ENCODE measurements around the gene CROCC.

The CROCC gene

GRCh38 chr1:16986560-16986959, 64.8 kb downstream of the CROCC start:
- no peak for DNase-seq (ENCODE audit: low read depth)

DNA sequence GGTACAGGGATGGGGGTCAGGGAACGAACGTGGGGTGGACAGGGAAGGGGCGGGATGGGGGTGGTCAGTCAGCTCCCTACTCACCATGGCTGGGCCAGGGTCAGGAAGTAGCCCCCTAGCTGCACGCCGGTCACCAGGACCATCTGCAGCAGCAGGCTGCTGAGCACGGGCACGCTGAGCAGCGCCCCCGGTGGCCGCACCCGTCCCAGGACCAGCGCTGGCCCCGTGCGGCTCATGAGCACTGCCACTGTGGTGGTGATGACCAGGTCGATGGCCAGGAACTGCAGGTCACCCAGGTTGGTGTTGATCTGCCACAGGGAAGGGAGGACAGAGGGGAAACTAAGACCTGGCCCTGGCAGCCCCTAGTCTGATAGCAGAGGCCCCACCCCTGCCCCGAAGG, 65.2 kb downstream of the CROCC start:
- DNase-seq (ENCODE audit: low read depth): no peak

DNA sequence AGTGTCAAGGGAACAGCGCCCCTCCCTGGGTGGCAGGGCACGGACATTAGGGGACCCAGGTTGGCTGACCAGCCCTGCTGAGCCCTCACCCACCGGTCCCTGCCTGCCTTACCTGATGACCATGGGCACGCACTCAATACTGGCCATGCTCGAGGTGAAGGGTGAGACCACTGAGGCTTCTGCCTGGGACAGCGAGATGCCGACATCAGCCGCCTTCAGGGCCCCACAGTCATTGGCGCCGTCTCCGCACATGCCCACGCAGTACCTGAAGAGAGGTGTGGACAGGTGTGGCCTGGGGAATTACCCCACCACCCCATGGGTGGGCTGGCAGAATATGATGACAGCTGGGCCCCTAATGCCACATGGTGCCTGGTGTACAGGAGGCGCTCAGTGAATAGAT, 66.5 kb downstream of the CROCC start:
- no peak for DNase-seq (ENCODE audit: low read depth)

DNA sequence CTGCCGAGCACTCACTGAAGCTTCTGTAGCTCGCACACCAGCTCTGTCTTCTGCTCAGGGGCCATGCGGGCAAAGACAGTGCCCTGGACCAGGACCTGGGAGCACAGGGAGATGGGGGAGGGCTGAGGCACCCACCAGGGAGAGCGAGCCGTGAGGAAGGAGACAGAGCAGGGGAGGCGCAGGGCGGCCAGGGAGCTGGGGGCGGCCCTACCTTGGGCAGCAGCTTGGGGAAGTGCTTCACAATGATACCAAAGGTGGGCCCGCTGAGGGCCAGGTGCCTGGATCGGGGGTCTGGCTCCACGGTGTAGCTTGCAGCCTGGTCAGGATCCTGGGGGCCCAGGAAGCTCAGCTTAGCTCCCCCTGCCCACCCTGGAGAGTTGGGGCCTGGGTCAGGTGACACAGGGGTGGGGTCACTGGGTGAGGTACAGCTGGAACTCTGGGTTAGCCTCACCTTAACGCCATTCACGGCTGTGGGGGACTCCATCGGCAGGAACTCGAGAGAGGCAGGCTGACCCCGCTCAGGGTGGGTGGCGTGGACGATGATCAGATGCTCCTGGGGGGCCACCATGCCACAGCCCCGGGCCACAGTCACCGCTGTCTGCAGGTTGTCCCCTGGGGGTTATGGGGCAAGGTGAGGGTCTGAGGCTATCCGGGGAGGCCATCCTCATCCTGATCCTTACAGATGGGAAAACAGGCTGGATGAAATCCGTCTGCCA, 68.1 kb downstream of the CROCC start:
- DNase-seq (ENCODE audit: low read depth): no peak

DNA sequence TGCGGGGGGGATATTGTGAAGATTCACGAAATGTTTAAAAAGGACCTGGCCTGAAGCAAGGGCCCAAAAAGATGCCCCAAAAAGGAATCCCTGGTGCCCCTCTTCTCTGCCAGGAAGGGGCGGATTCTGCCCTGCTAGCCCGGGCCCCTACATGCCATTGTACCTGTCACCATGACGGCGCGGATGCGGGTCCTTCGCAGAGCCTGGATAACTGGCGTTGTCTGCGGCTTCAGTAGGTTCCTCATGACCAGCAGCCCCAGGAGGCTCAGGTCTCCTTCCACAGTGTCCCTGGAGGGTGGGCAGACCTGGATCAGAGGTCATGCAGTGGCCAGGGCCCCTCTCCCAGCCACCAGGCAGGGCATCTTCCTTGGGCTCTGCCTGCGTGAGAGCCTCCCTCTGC, 69.8 kb downstream of the CROCC start:
- no peak for DNase-seq (ENCODE audit: low read depth)

DNA sequence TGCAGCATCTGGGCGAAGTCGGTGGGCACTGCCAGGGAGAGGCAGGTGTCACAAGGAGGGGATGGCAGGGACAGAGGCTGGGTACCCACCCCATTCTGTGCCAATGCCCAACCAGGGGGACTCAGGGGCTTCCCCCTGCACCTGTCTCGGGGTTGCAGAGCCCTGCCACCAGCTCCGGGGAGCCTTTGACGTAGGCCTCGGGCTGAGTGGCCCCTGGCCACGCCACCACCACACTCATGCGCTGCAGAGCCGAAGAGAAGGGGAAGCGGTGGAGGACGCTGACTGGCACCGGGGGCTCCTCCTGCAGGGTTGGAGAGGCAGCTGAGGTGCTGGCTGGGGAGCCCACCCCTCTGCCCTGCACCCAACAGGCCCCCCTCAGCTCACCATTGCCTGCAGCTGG, 70.4 kb downstream of the CROCC start:
- DNase-seq (ENCODE audit: low read depth): no peak

DNA sequence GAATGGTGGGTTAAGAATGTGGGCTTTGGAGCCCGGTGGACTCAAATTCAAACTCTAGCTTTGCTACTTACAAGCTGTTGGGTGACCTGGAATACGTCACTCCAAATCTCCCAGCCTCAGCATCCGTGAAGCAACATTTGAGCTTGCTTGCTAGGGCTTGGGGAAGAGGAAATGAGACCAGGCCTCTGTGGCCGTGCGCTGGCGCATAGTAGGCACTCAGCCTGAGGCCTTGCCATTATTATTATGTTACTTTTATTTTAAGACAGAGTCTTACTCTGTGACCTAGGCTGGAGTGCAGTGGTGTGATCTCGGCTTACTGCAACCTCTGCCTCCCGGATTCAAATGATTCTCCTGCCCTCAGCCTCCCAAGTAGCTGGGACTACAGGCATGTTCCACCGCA, 70.9 kb downstream of the CROCC start:
- no peak for DNase-seq (ENCODE audit: low read depth)

DNA sequence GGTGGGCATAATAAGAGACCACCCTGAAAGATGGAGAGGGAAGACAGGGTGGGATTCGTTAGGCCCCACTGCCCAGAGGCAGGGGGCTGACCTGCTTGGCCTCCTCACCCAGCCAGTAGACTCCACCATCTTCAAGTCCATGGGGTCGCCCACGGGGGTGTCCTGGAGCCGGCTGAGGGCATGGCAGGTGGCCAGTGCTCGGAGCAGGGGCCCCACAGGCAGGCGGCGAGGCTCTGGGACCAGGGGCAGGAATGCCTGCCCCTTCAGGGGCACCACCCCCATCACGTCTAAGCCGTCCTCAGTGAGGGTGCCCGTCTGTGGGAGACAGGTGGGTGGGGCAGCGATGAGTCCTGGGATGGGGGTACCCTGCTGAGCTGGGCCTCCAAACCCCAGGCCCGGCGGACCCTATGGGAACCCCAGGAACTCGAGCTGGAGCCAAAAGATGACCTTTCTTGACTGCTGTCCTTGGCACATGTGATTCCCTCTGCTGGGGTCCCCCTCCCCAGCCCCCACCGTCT, 71.8 kb downstream of the CROCC start:
- no peak for DNase-seq (ENCODE audit: low read depth)

DNA sequence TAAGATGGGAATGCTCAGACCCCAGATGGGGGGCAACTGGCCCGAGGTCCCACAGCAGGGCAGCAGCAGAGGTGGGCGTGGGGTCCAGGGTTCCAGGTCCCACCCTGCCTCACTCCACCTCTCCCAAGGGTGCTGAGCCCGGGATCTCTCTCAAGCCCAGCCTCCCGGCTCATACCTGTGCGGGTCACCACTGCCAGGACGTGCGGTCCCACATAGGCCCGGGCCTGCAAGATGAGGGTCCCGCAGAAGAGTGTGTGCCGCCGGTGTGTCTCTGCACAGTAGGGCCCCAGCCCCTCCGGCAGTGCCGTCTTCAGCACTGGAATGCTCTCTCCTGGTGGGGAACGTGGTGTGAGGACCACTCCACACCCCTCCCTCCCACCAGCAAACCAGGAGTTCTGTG, 75.1 kb downstream of the CROCC start:
- no peak for DNase-seq (ENCODE audit: low read depth)

DNA sequence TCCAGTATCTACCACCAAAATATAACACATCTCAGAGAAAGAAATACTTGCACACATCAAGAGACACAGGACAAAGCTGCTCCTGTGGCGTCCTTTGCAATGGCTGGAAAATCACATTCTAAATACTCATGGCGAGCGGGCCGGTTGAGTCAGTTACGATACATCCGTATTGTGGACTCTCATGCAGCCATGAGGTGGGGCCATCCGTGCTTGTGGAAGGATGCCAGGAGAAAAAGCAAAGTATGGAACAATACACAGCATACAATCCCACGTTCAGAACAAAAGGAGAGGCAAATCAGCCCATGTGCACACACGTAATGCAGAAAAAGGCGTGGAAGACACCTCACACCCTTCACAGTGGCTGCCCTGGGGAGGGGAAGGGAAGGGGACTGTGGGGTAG, 76.9 kb downstream of the CROCC start:
- DNase-seq (ENCODE audit: low read depth): no peak

DNA sequence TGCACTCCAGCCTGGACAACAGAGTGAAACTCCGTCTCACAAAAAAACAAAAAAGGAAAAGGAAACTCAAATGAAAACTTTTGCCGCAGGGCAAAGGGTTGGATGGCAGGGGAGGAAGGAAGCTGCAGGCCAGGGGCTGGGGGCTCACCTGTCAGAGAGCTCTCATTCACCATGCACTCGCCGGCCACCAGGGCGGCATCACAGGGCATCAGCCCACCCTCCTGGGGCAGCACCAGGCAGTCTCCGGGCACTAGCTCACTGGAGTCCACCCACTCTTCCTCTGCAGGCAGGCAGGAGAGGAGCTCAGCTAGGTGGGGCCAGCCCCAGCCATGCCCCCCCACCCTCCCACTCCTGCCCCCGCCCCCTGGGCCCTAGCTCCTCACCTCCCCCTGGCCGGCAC, 78.1 kb downstream of the CROCC start:
- no peak for DNase-seq (ENCODE audit: low read depth)

- no peak for DNase-seq (ENCODE audit: low read depth)
These were observed 80.2 kb downstream of the CROCC start for GRCh38 chr1:17001760-17002523.

- DNase-seq (ENCODE audit: low read depth): no peak
These were observed 80.8 kb downstream of the CROCC start for GRCh38 chr1:17002524-17002902.

- no peak for DNase-seq (ENCODE audit: low read depth)
These were observed 83.0 kb downstream of the CROCC start for GRCh38 chr1:17004466-17005364.

DNA sequence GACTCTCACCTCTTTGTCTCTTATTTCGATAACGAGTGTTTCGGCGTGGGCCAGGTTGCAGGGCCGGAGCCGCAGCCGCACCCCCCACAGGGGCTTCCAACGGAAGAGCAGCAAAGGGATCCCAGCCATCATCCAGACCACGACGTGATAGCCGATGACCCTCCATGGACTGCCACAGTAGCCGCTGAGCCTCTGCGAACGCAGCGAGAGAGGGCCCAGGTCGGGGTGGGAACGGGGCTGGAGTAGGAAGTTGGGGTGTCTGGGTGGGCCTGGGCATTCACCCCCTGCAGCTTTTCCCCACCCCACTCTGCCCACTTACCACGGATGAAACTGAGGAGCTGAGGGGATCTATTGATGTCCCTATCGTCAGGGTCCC, 83.6 kb downstream of the CROCC start:
- no peak for DNase-seq (ENCODE audit: low read depth)

DNA sequence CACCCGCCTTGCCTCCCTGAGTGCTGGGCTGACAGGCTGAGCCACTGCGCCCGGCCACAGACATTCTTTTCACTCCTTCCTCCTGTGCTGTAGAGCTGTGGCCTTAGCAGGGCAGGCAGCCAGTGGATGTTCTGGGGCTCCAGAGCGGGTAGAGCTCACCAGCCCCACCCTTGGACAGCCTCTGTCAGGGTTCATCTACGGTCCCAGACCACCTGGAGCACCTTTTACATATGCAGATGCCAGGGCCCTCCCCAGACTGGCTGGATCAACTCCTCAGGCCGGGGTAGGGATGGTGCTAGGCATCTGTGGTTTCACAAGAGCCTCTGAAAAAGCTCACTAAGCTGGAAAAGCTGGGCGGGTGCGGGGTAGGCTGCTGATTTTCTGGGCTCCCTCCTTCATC, 85.4 kb downstream of the CROCC start:
- DNase-seq (ENCODE audit: low read depth): no peak

GRCh38 chr1:17008208-17008855, 86.6 kb downstream of the CROCC start:
- DNase-seq (ENCODE audit: low read depth): no peak

GRCh38 chr1:17009706-17010105, 88.0 kb downstream of the CROCC start:
- DNase-seq (ENCODE audit: low read depth): no peak

GRCh38 chr1:17011092-17011438, 89.3 kb downstream of the CROCC start:
- DNase-seq (ENCODE audit: low read depth): no peak

DNA sequence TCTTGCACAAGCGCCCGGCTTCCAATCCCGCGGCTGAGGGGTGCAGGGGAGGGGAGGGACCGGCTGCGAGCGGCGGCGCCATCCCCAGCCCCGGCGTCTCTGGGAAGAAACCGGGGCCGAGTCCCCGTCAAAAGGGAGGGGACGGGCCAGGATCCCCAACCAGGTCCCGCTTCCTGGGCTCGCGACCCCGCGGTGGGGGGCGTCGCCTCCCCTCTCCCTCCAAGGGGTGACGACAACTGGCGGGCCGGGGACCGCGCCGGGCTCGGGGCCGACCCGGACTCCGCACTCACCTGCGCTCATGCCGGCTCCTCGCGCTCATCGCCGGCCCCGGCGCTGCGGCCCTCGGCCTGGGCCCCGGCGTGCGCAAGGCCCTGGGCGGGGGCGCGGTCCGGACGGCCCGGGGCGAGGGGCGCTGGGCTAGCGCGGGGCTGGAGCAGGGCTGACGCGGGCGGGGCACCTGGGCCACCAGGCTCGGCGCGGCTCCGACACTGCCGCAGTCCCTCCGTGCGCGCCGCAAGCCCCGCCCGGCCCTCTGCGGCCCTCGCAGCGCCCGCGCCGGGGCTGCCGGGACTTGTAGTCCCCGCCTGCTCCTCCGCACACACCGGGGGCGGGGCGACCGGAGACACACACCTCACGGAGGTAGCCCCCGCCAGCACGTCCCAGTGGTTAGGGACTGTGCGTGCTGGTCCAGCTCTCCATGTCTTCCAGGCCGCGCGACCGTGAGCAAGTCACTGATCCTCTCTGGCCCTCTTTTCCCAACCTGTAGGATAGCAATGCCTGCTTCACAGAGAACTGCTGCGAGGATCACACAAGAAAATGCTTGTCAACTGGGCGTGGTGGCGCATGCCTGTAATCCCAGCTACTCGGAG, 89.9 kb downstream of the CROCC start, which contains the start of gene ATP13A2:
Gene ATP13A2 (minus strand): TSS at position 490 of the 869 bp plus-strand sequence. CDS start 190 bp downstream, at position 300.
- peak; percentile 38 for DNase-seq (ENCODE audit: low read depth)
